ENCODE results near the gene SUSD4.

DNA sequence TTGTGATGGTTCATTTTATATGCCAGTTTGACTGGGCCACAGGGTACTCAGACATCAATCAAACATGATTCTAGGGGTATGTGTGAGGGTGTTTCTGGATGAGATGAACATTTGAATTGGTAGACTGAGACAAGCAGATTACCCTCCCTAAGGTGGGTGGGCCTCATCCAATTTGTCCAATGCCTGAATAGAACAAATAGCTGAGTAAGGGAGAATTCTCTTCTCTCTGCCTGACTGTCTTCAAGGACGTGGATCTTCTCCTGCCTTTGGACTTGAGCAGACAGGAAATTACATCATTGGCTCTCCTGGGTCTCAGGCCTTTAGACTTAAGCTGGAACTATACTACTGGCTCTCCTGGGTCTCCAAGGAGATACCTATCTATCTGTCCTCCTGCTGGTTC is 64.4 kb downstream of the SUSD4 start:
- TF ChIP-seq CTCF (conservative IDR thresholded peaks at IDR 0.05 in 1 of 2, IDR thresholded peaks at IDR 0.05 in 1 of 2; ENCODE audit: low read depth in 1 of 2, low read length in 2 of 2) (no peak), EZH2 (IDR thresholded peaks at IDR 0.05; ENCODE audit: low read length, missing control alignments) (no peak)
